Measurements from ENCODE around the gene RCE1. TPM values are rescaled to one million over a fixed set of nuclear protein-coding genes. Genes with fewer than 3 reads are reported as not detected.
A peak's percentile ranks its signal among the peaks of the same experiment; 100 is the strongest.

RCE1 gene
- total RNA-seq, 4 donors from 2014 or later = 9.5 to 14.8 (median 11.7) TPM

DNA sequence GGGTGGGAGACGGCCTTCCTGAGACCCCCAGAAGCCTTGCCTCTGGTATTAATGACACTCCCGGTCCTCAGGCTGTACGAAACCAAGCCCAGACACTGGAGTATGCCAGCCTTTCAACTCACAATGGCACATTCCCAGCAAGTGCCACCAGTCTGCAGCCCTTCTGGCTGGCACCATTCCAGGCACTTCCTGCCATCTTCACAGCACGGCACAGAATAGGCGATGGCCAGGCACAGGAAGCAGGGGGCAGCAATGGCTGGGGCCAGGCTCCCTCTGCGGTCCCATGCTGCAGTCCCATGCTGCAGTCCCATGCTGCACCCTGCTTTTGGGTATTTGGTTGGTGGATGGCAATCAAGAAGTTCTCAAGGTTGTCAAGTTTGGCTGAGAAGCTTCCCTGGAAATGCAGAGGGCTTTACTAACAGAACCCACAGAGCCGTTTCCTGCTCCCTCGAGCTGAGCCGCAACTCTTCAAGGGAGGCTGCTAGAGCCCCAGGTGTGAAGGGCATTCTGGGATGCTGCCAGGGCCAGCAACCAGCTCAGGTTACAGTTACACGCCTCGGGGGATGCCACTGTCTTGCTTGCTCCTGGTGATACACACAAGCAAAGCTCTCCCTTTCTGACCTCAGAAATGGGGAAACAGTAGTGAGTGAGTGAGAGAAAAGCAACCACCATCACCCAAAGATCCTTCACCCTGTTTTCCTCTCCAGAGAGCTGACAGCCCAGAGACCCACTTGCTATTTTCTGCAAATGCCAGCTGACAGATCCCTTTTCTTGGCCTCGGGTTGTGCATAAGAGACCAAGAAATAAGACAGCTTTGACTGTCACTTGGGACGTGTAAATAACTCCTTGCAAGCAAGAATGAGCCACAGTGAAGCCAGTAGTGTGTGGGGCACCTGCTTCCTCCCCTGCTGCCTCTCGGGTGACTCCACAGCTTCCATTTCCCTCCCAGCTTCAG is 37.5 kb downstream of the RCE1 start:
- Histone ChIP-seq H3K4me1 (peaks cover 0 to 31% (median 6%) of the 10 kb centered on the region in 3 donors), H3K27me3 (no peaks in the 10 kb centered on the region), H3K27ac (no peak overlapping the region), H3K9me3 (no peaks in the 10 kb centered on the region), H3K4me3 (no peak overlapping the region), H3K36me3 (no peaks in the 10 kb centered on the region)
- TF ChIP-seq POLR2A (IDR thresholded peaks at IDR 0.05) = no peak
- no peak for TF ChIP-seq EP300 (IDR thresholded peaks at IDR 0.05)
- no peak for TF ChIP-seq CTCF (IDR thresholded peaks at IDR 0.05)
- no peak for TF ChIP-seq POLR2AphosphoS5 (IDR thresholded peaks at IDR 0.05)
- no peak for ATAC-seq
- 73 to 100% methylated on average over 1 to 3 of the region's 14 CpGs for WGBS, 2 donors (ENCODE audit: low coverage in 1 of 2)

GRCh38 chr11:66881451-66881835 is 38.2 kb downstream of the RCE1 start:
- H3K27me3 ChIP-seq = no peaks in the 10 kb centered on the region
- peaks cover 0 to 31% (median 6%) of the 10 kb centered on the region in 3 donors for H3K4me1 ChIP-seq
- 97% methylated on average over 5 of the region's 10 CpGs; no CpG with 5 or more reads in 1 of the 2 donors for WGBS, 2 donors (ENCODE audit: low coverage in 1 of 2)
- H3K27ac ChIP-seq = no peak overlapping the region
- H3K9me3 ChIP-seq = no peaks in the 10 kb centered on the region
- H3K4me3 ChIP-seq = no peak overlapping the region
- no peaks in the 10 kb centered on the region for H3K36me3 ChIP-seq
- ATAC-seq = no peak
- TF ChIP-seq CTCF (IDR thresholded peaks at IDR 0.05) (no peak), POLR2AphosphoS5 (IDR thresholded peaks at IDR 0.05) (no peak), EP300 (IDR thresholded peaks at IDR 0.05) (no peak), POLR2A (IDR thresholded peaks at IDR 0.05) (no peak)

DNA sequence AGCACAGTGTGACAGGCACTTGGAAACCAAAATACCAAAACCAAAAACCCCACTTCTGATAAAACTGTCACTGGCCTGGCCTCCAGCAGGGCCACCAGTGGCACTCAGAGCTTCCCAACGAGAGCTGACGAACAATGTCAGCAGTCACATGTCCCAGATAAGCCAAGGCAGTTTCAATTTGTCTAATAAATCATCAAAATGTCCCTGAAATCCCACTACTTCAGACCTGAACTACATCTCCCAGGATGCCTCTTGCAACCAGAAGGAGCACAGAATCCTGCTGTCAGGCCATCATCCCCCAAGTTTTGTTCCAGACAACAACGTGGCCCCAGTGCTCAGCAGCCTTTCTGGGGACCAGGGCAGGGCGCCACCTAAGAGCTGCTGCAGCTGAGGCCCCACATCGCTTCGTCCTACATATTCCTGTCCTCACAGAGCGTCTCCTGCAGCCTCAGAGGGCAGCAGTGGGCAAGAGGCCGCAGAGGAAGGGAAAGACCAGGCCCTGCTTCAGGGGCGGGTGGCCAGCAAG is 38.7 kb downstream of the RCE1 start:
- 100% methylated on average over 1 of the region's 9 CpGs; no CpG with 5 or more reads in 1 of the 2 donors for WGBS, 2 donors (ENCODE audit: low coverage in 1 of 2)
- H3K4me1 ChIP-seq = peaks cover 0 to 31% (median 6%) of the 10 kb centered on the region in 3 donors
- H3K27me3 ChIP-seq = no peaks in the 10 kb centered on the region
- H3K36me3 ChIP-seq = no peaks in the 10 kb centered on the region
- H3K4me3 ChIP-seq = no peak overlapping the region
- no peak for ATAC-seq
- H3K27ac ChIP-seq = peak overlapping the region in 3 of 4 donors; percentile 54 to 68 (median 59)
- TF ChIP-seq EP300 (IDR thresholded peaks at IDR 0.05) (no peak), CTCF (IDR thresholded peaks at IDR 0.05) (no peak)
- no peaks in the 10 kb centered on the region for H3K9me3 ChIP-seq

- H3K27me3 ChIP-seq = no peaks in the 10 kb centered on the region
- ATAC-seq = peak; percentile 40
- peak overlapping the region; percentile 1 to 43 for H3K4me3 ChIP-seq
- 45% methylated on average over 3 of the region's 14 CpGs; no CpG with 5 or more reads in 1 of the 2 donors for WGBS, 2 donors (ENCODE audit: low coverage in 1 of 2)
- no peak for TF ChIP-seq POLR2A (IDR thresholded peaks at IDR 0.05)
- no peak for TF ChIP-seq CTCF (IDR thresholded peaks at IDR 0.05)
- TF ChIP-seq EP300 (IDR thresholded peaks at IDR 0.05) = no peak
- no peak for TF ChIP-seq POLR2AphosphoS5 (IDR thresholded peaks at IDR 0.05)
- no peaks in the 10 kb centered on the region for H3K9me3 ChIP-seq
- peak overlapping the region in 3 of 4 donors; percentile 54 to 68 (median 59) for H3K27ac ChIP-seq
- no peaks in the 10 kb centered on the region for H3K36me3 ChIP-seq
- peaks cover 0 to 31% (median 6%) of the 10 kb centered on the region in 3 donors for H3K4me1 ChIP-seq
Observed at GRCh38 chr11:66882561-66883015, 39.3 kb downstream of the RCE1 start.

Data from gastroesophageal sphincter (tissue), 4 donors.